Measurements from ENCODE around the gene SH3BP4. TPM values are rescaled to one million over a fixed set of nuclear protein-coding genes. Genes with fewer than 3 reads are reported as not detected.
A peak's percentile ranks its signal among the peaks of the same experiment; 100 is the strongest.

The SH3BP4 gene
- polyA plus RNA-seq, 1 donor: 17.0 TPM

GRCh38 chr2:234945339-234945873 lies 6.4 kb upstream of the SH3BP4 start:
- no peak for DNase-seq (ENCODE audit: low read depth)

GRCh38 chr2:234947556-234947955 lies 4.3 kb upstream of the SH3BP4 start:
- no peak for DNase-seq (ENCODE audit: low read depth)

- DNase-seq (ENCODE audit: low read depth): no peak
These were observed 1.9 kb upstream of the SH3BP4 start for GRCh38 chr2:234949762-234950434.

- no peak for DNase-seq (ENCODE audit: low read depth)
These were observed 1.4 kb upstream of the SH3BP4 start for GRCh38 chr2:234950435-234950729.

GRCh38 chr2:234950730-234951663 lies 820 bp upstream of the SH3BP4 start:
- DNase-seq (ENCODE audit: low read depth): no peak

GRCh38 chr2:234952270-234953115 lies 676 bp downstream of the SH3BP4 start:
- DNase-seq (ENCODE audit: low read depth): no peak

- no peak for DNase-seq (ENCODE audit: low read depth)
These were observed 1.6 kb downstream of the SH3BP4 start for GRCh38 chr2:234953116-234954031.

- no peak for DNase-seq (ENCODE audit: low read depth)
These were observed 2.8 kb downstream of the SH3BP4 start for GRCh38 chr2:234954551-234954992.

- DNase-seq (ENCODE audit: low read depth): no peak
These were observed 3.3 kb downstream of the SH3BP4 start for GRCh38 chr2:234955091-234955591.

- no peak for DNase-seq (ENCODE audit: low read depth)
These were observed 4.2 kb downstream of the SH3BP4 start for GRCh38 chr2:234955971-234956509.

GRCh38 chr2:234957834-234958135 lies 6.0 kb downstream of the SH3BP4 start:
- DNase-seq (ENCODE audit: low read depth): no peak

- no peak for DNase-seq (ENCODE audit: low read depth)
These were observed 6.5 kb downstream of the SH3BP4 start for GRCh38 chr2:234958311-234958710.

- no peak for DNase-seq (ENCODE audit: low read depth)
These were observed 7.1 kb downstream of the SH3BP4 start for GRCh38 chr2:234958746-234959395.

- peak; percentile 69 for DNase-seq (ENCODE audit: low read depth)
These were observed 8.6 kb downstream of the SH3BP4 start for GRCh38 chr2:234960175-234961088.

- DNase-seq (ENCODE audit: low read depth): no peak
These were observed 10.0 kb downstream of the SH3BP4 start for GRCh38 chr2:234961784-234962183.

- no peak for DNase-seq (ENCODE audit: low read depth)
These were observed 12.2 kb downstream of the SH3BP4 start for GRCh38 chr2:234963773-234964615.

GRCh38 chr2:234964631-234965461 lies 13.0 kb downstream of the SH3BP4 start:
- no peak for DNase-seq (ENCODE audit: low read depth)
